T-helper 22 cell (primary cell): ENCODE data around the gene UBA3.

Source experiments
- DNase-seq: peaks from one replicate; pipeline ENCODE4 v3.0.0-alpha.2; 2020; ENCODE audit warnings: low read depth

UBA3 gene

DNA sequence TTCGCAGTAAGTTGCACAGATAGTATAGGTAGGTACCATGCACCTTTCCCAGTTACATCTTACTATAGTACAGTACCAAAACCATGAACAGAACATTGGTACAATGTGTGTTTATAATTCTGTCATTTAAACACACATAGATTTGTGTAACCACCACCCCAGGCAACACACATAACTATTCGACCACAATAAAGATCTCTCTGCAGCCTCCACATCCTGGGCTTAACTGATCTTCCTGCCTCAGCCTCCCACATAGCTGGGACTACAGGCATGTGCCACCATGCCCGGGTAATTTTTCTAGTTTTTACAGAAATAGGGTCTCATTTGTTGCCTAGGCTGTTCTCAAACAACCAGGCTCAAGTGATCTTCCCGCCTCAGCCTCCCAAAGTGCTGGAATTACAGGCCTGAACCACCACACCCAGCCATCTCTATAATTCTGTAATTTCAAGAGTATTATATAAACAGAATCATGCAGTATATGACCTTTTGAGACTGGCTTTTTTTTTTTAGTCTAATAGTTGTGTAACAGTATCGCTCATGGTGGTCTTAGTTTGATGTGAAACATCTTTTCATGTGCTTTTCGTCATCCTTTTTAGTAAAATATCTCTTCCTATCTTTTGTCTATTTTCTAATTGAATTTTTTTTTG is 14.7 kb downstream of the UBA3 start:
- DNase-seq = no peak

DNA sequence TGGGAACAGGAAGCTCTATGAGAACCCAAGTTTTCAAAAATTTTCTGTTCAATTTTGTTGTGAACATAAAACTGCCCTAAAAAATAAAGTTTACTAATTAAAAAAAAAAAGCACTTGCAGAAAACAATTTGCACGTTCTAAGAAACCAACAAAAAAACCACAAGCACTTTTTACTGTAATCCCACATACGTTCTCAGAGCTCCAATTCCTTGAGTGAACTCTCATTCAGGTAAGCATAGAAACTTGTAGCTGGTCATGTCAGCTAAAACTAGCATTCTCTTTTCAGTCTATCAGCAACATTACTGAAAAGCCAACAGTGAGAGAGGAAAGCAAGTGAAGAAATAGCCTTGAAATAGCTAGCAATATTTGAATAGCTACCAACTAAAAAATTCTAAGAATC is 16.5 kb downstream of the UBA3 start:
- no peak for DNase-seq

DNA sequence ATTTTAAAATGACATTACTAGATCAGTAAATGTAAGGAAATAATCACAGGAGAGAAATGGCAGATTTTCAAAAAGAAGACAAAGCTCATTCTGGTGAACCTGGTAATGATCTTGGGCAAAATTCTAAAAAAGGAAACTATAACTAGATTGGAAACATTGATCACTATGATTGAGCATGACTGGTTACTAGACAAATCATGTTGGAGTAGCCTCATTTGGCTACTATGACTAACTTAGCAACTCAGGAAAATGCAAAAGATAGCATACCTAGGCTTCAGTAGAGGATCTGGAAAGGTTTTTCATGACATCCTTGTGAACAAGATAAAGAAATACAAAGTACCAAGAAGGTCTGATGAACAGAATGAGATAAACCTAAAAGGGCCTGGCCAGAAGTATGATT is 20.5 kb downstream of the UBA3 start:
- DNase-seq = no peak

DNA sequence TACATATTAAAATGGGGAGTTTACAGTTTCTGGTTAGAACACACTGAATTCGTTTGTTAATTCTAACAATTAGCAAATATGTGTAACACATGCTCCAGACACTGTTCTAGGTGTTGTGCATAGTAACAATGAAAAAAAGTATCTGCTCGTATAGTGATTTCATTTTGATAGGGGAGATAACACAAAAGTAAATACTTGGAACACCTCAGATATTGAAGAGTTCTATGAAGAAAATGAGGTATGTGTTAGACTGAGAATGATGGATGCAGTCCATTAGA is 21.3 kb downstream of the UBA3 start:
- DNase-seq = no peak

DNA sequence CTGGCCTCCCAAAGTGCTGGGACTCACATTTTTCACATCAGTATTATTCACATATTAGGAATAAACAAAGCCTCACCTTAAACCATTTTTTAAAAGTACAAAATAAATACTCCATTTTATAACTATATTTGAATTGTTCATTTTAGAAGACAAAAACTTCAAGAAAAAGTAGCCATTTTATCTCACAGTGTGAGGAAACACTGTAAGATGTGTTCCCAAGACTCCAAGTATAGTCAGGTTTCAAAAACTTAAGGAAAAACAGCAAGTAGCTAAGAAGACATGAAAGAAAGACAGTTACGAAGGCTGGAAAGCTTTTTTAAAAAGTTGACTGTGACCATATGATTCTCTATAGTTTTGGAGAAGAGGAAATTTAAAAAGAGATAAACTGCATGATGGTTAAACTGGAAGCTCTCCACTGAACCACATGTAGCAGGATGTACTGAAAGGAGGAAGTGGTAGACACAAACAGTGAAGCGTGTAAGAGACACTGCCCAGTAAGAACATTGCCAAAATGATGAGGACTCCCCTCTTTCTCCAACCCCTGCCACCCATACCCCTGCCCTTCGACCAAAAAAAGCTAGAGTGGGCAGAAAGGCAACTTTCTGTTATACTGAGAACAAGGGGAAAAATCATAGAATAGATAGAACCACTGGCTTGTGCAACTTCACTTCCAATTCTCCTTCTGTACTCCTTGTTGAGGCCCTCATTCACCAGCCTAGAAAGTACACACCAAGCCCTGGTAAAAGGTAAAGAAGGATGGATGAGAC is 21.8 kb downstream of the UBA3 start:
- DNase-seq = no peak

DNA sequence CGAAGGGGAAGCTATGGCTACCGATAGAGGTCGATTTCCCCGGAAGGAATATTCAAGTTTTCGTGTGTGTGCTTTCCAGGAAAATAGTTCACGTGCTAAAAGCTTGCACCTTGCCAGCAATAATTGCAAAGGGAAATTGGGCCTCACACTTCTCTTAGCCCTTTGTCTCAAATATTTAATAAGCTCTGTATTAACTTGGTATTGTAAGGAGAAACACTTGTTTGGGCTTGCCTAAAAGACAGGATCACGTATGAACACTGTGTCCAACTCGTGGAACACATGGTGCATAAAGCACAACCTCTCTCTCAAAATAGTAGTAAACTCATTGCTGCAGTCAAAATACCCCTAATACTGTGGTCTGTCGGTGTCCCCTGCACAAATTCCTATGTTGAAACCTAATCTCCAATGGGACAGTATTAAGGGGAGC is 27.7 kb downstream of the UBA3 start:
- no peak for DNase-seq

DNA sequence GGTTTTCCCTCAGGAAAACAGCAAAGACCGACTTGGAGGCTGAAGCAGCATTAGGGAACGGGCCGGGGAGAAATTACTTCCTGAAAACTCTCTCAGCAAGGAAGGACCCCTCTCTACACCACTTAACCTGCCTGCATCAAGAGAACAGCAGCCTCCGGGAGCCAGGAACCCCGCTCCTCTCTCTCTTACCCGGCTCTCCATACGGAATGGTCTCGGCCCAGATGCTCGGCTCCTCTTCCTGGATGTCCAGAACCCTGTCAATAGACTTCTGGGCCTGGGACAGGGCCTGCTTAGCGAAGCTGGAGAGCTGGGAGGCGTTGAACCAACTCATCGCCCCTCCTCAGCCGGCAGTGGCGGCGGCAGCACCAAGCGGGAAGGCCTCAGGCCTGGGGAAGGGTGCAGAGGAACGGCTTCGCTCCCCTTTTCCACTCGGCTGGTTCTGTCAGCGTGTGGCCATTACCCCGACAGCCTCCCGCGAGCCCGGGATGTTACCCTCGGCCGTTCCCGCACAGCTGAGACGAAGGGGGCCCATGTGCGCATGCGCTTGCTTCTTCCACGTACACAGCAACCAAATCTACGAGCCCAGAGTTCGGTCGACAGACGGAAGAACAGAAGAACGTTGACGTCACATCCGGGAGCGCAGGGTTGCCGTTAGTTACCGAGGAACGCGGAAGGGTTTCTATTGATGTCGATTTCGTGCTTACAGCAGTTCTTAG is 28.3 kb downstream of the UBA3 start, which contains the start of gene TMF1:
TSS of gene TMF1 (minus strand) at position 578 of the 716 bp plus-strand sequence. CDS start at position 331, 247 bp downstream.
- DNase-seq = peak; percentile 96

DNA sequence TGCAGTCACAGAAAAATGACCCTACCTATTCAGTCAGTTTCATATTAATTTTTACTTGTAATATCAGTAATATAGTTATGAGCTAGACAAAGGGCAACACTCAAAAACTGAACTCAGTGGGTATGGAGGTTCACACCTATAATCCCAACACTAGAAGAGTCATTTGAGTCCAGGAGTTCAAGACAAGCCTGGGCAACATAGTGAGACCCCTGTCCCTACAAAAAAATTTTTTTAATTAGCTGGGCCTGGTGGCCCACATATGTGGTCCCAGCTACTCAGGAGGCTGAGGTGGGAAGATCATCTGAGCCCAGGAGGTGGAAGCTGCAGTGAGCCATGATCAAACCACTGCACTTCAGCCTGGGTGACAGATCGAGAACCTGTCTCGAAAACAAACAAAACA is 31.2 kb downstream of the UBA3 start:
- no peak for DNase-seq

DNA sequence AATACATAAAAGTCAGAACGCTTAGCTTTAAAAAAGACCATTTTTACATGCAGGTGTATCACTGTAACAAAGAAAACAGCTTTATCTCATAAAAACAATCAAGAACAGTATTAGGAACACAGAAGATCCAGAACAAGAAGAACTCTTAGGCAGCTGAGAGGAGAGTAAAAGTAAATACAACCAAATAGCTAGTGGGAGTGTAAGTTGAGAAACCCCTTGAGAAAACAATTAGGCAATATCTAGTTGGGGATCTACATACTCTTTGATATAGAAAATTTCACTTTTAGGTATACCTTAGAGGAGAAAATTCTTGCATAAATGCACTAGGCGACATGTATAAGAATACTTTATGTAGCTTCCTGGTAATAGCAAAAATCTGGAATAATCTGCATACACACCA is 35.6 kb downstream of the UBA3 start:
- DNase-seq = no peak

DNA sequence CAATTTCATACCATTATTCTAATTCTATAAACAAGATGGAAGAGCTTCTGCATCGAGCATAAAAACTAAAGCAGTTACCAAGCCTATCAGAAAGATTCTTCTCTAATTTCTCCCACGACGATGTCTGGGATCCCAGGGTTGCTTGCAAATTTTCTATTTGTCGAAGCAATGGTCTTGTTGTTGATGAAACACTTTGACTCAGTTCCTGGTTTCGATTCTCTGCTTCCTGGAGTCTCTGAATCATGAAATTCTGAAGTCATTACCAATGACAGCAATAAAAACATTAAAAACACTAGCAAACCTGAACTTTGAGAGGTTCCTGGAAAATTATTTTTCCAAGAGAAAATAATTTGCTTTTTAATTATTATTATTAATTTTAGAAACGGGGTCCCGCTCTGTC is 46.7 kb downstream of the UBA3 start:
- no peak for DNase-seq

DNA sequence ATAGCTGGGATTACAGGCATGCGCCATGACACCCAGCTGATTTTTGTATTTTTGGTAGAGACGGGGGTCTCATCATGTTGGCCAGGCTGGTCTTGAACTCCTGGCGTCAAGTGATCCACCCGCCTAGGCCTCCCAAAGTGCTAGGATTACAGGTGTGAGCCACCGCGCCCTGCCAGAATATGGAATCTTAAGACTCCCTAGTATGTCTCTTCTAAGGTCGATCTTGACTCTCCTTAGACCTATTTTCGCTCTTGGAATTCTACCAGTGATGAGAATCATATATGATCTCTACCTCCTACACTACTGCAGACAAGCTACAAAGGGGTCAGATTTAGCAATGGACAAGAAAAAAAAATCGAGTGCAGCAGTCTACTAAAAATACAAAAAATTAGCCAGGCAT is 47.4 kb downstream of the UBA3 start:
- no peak for DNase-seq

DNA sequence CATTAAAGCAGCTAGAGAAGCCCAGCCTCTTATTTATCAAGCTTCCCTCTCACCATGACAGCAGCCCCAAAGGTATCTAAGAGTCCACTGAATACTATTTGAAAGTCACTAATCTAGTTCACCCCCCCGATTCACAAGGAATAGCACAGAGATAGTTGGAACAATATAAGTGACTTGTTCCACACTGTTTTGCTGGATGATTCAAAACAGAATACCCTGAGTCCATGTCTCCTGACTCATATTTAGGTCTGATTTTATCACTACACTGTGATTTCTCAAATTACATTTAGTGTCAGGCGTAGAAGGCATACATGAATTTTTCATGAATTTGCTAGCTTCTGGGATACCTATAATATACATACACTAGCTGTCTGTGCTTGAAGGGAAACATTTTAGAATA is 48.0 kb downstream of the UBA3 start:
- no peak for DNase-seq

DNA sequence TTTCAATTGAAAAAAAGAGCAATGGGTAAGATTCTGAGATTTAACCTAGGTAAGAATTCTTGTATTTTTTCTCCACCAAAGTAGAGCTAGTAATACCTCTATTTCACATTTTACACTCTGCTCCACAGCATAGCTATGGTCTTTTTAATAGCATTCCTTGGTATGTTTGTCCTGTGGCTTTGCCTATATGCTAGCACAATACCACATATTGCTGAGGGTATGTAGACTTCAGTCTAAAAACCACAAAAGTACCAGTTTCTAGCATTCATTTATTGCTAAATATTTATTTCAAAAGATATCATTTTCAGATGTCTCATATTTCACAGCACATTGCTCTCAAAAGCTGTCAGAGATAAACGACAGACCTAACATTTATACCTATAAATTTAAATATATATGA is 48.5 kb downstream of the UBA3 start:
- DNase-seq = no peak

DNA sequence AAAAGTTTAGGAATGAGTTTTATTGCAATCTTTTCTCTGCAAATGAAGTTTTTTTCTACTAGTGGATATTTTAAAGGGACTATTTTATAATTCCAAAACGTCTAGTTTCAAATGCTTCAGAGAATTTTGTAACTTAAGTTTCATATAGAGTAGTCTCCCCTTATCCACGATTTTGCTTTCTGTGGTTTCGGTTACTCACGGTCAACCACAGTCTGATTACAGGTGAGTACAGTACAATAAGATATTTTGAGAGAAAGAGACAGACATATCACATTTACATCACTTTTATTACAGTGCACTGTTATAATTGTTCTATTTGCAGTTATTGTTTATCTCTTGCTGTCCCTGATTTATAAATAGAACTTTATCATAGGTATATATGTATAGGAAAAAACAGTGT is 59.3 kb downstream of the UBA3 start:
- DNase-seq = no peak

DNA sequence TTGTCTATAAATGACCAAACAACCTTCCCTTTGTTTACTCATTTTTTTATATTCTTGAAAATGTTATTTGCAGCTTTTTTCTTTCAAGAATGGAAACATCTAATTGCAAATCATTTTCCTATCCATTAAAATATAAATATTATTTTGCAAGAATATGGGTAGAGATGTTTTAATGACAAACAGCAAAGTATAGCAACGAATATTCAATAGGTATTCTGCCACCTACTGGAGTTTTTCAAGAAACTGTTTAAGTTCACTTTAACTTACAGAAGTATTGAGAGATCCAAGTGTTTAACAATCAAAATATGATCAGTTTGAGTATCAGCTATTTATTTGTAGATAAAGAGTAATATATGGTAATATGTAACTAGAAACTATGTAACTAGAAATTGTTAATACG is 59.7 kb downstream of the UBA3 start:
- DNase-seq = no peak

DNA sequence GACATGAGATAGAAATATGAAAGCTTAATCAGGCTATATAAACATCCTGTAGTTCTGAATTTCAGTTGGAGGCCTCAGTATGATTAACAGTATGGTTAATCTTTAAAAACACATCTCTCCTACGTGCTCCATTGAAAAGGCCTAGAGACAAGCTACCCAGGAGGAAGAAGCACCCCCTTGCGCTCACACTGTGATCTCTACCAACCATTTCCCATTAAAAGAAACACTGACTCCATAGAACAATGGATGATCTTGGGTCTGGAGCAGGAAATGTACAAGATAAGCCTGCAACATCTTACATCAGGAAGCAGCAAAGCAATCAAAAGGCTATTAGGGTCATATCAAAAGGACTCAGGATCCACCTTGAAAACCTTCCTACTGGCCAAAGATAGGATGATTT is 63.3 kb downstream of the UBA3 start:
- DNase-seq = no peak

DNA sequence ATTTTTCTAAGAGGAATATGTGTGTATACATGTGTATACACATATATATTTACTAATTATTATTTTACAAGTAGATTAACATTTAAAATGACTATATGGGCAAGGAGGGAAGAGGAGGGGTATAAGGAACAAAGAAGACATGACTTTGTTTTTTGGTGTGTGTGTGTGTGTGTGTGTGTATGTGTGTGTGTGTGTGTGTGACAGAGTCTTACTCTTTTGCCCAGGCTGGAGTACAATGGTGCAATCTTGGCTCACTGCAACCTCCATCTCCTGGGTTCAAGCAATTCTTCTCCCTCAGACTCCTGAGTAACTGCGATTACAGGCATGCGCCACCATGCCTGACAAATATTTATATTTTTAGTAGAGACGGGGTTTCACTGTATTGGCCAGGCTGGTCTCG is 64.1 kb downstream of the UBA3 start:
- DNase-seq = no peak

DNA sequence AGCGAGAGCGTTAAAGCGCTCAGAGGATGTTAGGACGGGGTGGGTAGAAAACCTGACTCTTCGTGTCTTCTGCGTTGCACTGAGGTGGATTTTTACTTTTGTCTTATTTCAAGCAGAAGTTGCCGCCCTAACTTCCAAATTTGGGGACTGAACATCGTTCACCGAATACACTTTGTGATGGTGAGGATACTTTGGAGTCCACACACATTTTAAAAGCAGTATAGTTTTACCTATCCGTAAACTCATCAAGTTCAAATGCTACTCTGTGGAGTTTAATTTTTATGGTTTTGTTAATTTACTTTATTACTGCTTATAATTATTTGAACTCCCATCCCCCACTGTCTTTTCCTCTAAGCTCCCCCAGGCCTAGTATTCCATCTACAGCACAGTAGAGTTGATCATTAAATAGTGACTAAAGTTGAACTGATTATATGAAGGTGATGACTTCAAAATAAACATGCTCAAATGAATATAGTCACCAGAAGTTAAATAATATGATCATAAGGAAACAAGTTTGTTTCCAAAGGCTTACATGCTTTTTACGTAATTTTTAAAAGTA is 66.1 kb downstream of the UBA3 start:
- DNase-seq = no peak

DNA sequence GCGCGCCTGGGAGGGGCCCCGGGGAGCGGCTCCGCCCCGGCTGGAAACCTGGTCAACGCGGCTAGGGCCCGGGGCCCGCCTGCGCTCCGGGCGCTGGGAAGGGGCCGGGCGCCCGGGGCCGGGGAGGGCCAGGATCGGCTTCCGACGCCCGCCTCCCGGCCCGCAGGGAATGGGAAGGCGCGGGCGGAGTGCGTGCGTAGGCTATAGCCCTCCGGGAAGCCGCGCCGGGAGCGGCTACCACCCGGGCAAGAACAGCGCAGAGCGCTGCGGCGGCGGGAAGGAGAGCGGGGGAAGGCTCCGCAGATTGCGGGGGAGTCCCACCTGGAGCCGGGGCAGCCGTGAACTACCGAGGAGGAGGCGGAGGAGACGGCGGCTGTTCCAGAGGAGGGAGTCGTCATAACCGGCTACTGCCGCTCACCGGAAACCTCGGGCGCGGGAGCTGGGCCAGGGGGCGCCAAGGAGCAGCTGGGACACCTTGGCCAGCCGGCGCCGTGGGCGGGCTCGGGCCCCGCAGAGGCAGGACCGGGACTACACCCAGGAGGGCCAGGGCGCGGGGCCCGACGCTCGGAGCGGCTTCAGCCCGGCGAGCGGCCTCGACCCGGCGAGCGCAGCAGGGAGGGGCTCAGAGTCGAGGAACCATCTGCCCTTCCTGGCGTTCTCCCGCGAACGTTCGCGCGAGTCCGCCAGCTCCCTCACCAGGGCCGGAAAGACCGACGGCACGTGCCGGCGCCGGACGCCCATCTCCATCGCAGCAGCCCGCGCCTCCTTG is 66.7 kb downstream of the UBA3 start, which contains the start of gene EOGT:
TSS of gene EOGT (minus strand) at position 432 of the 769 bp plus-strand sequence. CDS start 3,838 bp downstream, outside the sequence.
- DNase-seq = peak; percentile 70

DNA sequence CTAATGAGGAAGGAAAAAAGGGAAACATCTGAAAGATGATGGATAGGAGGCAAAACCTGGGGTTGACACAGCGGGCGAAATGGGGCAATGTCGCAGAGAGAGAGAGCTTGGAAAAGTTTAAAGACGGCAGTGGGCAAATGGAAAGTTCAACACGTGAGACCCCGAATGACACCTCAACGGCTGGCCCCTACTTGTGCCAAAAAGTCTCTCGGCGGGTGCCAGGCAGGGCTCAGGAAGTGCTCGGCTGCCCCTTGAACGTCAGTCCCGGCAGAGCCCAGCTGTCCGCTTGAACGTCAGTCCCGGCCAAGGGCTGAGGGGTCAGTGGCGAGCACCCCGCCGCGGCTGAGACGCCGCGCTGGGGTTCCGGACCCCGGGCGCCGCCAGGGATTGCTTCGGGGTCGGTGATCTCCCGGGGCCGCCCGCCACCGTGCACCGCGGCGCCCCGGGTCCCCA is 67.3 kb downstream of the UBA3 start:
- DNase-seq = no peak

DNA sequence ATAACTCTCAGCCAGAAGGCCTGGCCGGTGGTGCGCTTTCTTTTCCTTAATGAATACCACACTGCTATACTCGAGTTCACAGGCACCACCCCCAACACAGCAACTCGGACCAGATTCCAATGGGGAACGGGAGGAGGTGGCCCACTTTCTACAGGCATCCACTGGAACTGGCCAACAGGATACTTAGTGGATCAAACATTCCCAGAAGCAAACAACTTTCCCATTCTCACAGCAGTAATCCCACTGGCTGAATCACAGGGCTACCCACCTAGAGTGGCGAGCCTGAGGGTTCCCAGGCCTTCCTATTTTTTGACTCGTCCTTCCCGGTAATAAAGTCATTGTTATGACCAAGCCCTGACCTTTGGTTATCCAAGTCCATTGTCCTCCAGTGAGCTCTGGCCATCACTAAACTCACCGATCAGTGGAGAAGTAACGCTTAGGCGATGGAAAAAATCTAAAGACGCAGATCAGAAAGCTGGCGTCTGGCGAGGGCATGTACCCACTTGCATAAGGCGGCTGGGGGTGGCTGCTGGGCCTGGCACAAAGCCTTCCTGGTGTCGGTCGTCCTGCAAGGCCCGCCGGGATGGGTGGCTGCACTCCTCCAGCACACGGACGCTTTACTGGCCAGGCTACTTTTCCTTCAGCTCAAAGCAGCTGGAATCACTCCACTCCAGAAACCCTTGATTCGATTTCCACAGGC is 67.9 kb downstream of the UBA3 start:
- no peak for DNase-seq
